Measurements from ENCODE around the gene TMEM167B.

Gene TMEM167B

DNA sequence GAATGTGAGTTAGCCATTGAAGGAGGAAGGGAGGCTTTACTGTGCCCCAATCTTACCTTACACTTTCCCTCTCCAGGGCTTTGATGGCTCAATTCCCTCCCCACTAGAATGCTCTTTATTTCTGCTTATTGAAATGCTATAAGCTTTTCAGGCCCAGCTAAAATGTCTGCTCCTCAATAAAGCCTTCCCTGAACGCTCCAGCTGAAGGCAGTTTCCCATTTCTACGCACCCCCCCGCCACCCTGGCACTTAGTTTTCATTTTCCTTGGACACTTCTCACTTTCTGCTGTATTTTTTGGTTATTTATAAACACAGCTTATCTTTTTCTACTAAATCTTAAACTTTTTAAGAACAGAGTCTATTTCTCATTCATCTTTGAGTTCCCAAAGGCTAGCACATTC lies 7.1 kb upstream of the TMEM167B start:
- no peak for DNase-seq (ENCODE audit: low spot score)

DNA sequence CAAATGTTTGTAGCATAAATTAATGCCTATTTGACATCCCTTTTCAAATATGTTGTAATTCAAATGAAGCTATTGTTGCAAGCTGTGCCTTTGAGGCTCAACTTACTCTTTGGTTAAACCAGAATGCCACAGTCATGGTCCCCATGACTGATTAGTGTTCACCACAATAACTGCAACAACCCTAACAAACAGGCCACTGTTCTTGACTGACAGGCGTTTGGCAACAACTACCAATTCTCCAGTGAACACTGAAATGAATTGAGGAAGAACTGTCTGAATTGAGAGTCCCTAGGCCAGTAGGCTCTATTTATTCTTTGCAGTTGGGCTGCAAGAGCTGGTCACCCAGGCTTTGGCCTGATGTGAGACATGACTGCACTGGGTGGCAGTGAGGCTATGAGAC lies 6.6 kb upstream of the TMEM167B start:
- DNase-seq (ENCODE audit: low spot score), result no peak

DNA sequence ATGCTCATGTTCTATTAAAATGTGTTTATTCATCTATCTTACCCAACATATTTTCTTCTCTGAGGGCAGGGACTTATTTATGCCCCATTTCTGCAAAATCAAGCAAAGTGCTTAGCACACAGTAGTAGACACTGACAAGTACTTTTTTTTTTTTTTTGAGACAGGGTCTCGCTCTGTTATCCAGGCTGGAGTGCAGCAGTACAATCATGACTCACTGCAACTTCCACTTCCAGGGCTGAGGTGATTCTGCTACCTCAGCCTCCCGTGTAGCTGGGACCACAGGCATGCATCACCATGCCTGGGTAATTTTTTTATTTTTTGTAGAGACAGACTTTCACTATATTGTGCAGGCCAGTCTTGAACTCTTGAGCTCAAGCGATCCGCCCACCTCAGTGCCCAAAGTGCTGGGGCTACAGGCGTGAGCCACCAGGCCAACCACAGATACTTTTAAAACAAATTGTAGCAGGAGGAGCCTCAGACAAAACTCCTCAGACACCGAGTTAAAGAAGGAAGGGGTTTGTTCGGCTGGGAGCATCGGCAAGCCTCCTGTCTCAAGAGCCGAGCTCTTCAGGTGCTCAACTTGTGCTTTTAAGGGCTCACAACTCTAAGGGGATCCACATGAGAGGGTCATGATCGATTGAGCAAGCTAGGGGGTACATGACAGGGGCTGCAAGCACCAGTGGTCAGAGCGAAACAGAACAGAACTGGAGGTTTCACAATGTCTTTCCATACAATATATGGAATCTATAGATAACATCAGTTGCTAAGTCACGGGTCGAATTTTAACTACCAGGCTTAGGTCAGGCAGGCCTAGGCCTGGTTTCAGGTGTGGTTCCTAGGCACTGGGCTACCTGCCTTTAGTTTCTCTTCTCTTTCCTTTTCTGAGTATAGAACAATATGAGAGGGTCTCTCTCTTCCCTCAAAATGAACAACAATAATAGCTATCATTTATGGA lies 5.7 kb upstream of the TMEM167B start:
- DNase-seq (ENCODE audit: low spot score), result no peak

DNA sequence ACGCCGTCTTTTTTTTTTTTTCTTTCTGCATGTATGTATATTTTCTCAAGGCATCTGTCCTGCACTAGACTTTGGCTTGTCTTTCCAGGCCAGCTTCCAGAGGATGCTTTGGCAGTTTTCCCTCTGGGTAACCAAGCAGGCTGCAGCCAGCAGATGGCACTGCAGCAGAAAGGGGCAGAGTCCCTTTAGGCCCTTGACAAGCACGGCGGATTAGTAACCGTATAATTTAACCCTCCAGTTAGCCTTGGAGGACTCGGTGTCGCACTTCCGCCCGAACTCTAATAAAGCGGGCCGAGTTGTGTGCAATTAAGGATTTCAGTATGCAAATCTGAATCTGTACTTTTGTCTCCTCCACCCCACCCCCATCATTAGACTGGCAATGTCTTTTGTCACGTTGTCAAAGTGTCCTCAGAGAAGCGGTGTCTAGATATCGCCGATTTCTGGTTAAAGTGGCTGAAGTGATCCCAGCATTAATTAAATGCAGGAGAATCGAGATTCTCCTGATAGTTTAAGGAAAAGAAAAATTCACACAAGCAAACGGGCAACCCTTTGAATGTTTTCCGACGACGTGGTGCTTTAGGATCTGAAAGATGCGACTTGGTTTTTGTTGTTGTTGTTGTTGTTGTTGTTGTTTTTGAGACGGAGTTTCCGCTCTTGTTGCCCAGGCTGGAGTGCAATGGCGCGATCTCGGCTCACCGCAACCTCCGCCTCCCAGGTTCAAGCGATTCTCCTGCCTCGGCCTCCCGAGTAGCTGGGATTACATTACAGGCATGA lies 1.1 kb upstream of the TMEM167B start:
- no peak for DNase-seq (ENCODE audit: low spot score)

DNA sequence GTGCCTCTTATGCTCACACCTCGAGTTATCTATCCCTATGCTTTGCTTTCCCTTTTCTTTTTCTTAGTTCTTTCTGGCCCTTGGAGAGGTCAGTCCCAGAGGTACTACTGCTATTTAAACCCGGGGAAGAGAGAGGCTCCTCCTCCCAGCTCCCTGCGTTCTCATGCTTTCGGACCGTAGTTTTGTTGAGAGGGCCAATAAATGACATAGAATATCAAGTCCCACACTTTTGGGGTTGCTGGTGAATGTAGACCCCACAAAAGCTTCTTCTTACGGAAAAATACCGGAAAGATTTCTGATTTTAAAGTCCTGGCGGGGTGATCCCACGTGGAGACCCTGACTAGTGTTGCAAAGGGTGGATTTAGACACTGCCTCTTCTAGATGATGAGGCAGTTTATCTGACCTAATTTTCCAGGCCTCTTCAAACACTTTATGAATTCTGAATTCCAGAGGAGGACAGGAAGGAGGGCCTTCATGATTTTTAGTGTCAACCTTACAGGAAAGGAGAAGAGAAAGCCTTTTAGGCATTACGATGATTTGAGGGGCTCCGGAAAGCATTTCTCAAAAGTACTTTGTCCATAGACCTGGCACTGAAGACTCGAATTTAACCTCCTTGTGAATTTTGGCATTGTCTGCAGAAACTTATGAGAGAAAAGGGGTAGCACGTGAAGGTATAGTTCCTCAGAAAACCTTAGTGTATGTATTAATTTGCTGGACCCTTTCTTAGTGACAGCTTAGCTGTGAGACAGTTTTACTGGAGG lies 694 bp downstream of the TMEM167B start:
- DNase-seq (ENCODE audit: low spot score), result peak; percentile 52

DNA sequence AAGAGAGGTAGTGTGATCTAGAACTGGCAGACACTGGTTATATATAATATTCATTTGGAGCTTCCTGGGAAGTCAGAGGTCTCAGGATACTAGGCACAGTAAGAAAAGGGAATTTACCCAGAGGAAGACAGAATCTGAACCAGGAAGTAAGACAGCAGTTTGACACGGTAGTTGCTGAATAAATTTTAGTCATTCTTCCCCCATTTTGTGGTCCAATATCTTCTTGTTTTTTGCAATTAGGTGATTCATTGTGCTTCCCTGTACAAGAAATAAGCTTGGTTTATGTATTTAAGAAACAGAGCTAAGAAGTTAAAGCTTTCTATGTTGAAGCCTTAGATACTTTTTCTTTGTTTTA lies 1.3 kb downstream of the TMEM167B start:
- no peak for DNase-seq (ENCODE audit: low spot score)

DNA sequence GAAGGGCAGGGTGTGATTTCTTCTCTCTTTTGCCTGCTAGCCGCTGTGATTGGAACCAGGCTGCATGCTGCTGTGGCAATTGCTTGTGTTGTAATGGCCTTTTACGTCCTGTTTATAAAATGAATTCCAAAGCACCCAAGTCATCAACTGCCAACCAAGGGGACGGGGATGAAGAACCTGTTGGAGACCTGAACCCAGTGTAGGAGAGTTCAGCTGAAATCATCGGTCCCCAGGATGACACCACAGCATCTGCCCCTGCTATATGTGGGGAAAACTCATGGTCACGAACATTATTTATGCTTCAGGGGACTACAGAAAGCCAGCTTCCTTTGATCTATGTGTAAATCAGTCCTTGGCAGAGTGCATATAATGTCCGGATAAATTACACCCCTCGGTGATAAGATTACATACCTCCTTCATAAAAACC lies 3.8 kb downstream of the TMEM167B start:
- DNase-seq (ENCODE audit: low spot score), result no peak

DNA sequence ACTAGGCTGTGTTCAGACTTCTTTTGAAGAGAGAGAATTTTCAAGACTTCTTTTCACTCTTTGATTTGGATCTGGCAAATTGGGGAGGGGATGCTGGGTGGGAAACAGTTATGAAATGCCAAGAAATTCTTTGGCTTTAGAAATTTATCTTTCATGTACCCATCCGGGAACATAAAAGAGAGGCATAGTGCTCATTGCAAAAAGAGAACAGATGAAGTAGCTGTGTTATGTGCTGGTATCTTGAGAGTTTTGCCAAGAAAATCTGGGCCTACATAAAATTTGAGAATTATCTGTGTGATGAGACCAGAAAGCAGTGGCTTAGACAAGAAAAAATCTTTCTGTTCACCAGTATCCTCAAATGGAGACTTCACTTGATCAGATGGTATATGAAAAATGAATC lies 4.3 kb downstream of the TMEM167B start:
- no peak for DNase-seq (ENCODE audit: low spot score)

DNA sequence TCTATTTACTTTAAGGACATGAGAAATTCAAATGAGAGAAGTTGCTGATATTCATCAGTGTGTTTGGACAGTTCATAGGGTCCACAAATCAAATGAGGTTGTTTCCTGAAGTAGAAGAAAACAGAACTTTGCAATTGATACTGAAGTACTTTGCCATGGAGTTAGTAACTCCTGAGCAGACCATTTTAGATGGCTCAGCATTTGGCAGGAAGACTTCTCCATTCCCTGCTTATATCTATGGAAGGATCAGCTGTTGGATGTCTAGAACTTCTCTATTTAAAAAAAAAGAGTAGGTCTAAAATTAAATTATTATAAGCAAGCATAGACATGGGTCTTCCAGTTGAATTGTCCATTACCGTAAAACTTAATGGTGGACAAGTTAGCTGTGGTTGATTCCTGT lies 5.1 kb downstream of the TMEM167B start:
- DNase-seq (ENCODE audit: low spot score), result no peak

DNA sequence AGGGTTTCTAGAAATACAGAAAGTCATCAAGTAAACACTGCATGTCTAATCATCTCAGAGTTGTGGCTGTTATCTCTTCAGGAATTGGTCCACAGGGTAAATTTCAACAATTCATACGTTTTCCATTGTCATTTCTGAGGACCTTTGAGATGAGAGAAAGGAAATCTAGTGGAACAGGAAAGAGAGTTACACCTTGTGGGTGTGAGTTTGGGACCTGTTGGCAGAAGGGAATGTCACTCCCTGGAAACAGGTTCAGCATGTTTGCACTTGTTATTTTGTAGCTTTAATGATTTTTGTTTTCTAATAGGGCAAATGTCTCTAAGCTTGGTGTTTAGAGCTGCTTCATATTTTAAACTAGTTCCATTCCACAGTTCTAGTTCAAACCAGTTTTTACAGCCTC lies 5.6 kb downstream of the TMEM167B start:
- no peak for DNase-seq (ENCODE audit: low spot score)

DNA sequence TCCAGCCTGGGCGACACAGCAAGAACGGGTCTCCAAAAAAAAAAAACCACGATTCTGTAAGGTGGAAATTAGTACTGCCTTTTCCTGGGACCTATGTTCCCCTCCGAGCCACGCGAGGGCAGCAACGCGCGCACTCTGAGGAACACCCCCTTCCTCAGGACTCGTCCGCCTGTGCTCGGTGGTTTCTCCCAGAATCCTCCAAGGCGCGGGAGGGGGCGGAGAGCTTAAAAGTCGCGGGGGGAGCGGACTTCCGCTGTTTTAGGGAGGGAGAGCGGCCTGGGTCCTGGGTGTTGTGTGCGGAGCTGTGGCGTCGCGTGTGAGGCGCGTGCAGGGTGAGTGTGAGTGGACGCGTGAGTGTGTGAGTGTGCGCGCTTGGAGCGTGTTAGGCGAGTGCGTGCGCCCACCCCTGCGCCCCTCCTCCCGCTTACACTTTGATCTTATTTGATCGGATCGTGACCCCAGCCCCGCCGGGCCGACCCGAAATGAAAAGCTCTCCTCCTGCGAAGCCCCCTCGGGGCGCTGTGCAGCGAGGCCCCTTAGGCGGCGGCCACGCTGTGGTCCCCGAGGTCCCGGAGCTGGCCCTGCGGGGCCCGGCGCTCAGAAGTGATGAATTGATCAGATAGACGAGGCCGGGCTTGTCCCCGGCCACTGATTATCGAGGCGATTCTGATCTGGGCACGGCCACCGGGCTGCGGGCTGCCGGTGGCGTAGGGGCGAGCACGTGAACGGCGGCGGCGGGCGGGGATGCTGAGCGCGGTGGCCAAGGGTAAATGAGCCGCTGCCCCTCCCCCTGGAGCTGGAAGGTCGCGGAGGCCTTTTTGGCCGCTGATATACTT lies 9.6 kb downstream of the TMEM167B start:
- DNase-seq (ENCODE audit: low spot score), result peak; percentile 95

DNA sequence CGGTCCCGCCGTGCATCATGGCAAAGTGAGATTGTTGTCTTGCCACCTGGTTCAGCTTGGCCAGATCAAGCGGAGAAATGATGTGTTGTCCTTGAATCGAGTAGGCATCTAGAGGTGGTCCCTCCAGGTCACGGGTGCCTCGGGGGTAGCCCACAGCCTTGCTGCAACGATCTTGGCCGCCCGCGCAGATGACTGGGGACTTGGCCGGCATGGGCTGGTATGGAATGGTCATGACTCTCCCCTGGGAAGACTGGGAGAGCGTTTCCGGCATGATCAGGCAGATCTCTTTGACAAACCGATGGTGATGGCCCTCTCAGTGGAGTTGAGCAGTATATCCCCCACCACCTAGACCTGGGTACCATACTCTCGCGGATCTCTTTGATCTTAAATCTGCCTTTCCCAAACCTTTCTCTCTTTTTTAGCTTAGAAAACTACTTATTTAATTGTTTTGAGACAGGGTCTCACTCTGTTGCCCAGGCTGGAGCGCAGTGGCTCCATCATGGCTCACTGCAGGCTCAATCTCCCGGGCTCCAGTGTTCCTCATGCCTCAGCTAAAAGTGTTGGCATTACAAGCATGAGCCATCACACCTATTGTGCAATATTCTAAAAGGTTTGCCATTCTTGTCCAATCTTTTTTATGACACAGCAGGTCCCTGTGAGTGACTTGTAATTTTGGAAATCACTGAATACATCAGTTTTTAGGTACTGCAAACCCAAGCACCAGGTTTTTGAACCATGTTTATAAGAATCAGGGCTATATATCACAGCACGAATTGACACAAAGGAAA lies 14.0 kb downstream of the TMEM167B start:
- no peak for DNase-seq (ENCODE audit: low spot score)

DNA sequence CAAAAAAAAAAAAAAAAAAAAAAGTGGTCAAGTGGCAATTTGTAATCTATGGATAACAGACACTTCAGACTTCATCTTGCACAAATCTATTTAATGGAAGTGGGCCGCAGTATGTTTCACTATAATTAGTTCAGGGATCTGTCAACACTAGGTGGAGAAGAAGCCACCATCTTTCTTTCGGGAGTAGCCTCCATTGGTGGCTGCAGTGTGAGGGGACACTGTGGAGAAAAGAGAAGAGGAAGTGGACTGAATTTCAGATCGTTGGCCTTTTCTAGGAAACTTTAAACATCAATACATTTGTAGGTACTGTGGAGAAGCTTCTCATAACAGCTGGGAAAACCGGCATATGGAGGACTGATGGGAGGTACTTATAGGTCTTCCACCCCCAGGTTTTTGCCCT lies 15.3 kb downstream of the TMEM167B start:
- DNase-seq (ENCODE audit: low spot score), result no peak

DNA sequence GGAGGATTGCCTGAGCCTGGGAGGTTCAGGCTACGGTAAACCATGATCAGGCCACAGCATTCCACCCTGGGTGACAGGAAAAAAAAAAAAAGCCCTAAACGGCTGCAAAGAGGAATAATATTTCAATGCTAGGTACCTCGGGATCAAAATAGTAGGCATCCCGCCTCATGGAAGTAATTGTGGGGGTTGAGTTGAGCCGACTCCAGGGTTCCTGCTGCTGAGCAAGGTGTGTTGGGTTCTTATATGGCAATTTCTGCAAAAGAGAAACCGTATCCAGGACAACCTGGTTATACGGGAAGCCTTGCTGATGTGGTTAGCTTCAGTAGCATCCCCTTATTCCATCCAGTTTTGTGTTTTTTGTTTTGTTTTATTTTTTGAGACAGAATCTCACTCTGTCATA lies 17.2 kb downstream of the TMEM167B start:
- no peak for DNase-seq (ENCODE audit: low spot score)

DNA sequence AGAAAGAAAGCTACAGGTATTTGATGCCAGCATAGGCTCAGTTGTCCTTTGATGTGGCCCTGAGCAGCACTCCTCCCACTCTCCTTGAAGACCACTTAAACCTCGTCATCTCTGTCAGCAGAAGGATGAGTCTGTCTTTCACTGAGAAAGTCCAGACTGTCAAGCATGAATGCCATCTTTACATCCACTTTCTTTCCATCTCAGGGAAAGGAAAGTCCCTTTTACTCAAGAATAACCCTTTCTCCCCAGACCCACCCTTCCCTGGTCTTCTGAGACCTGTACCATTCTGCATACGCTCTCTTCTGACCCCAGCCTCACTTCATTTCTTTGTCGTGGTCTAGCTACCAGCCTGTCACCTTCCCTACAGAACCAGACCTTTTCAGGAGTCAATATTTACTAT lies 19.3 kb downstream of the TMEM167B start:
- peak; percentile 59 for DNase-seq (ENCODE audit: low spot score)

DNA sequence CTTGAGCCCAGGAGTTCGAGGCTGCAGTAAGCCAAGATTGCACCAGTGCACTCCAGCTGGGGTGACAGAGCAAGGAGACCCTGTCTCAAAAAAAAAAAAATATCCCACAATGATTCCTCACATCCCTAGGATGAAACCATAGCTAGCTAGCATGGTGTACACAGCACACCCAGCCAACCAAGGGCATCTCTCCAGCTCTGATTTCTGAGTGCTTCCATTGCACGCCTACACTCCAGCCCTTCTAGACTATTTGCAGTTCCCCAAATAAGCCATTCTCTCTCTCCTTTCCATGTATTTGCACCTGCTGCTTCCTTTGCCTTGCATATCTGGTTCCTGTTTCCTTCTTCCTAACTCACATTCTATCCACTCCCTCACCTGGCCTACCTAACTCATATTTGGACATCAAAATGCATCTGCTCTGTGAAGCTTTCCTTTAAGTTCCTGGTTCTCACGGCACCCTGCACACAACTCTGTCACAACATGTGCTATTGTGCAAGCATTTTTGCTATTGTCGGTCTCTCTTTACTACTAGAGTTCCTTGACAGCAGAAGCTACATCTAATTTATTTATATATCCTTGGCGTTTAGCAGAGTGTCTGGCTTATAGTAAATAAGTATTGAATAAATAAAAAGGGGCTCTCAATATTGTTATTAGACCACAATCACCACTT lies 21.0 kb downstream of the TMEM167B start:
- no peak for DNase-seq (ENCODE audit: low spot score)

DNA sequence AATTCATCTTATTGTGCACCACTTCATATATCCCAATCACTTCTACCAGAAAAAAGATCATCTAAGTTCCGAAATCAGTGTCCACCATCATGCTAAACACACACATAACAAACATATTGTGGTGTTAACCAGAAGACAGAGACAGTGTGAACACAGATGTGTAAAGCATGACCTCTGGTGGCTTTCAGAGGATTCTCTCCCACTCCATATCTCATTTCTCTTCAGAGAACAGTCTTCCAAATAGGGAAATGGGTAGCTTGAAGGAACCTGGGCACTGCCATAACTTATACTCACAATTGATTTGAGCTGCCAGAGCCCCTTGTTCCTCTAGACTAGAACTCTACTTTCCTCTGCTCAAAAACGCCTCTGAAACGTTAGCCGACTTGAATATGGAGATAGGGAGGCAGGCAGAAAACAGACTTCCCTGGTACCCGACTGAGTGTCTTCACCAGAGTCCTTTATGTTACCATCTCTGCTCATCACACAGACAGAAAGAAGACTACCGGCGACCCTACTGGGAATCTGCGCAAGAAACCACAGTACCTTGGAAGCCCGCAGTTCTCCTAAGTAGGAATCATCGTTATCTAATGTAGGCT lies 21.6 kb downstream of the TMEM167B start:
- peak; percentile 67 for DNase-seq (ENCODE audit: low spot score)

DNA sequence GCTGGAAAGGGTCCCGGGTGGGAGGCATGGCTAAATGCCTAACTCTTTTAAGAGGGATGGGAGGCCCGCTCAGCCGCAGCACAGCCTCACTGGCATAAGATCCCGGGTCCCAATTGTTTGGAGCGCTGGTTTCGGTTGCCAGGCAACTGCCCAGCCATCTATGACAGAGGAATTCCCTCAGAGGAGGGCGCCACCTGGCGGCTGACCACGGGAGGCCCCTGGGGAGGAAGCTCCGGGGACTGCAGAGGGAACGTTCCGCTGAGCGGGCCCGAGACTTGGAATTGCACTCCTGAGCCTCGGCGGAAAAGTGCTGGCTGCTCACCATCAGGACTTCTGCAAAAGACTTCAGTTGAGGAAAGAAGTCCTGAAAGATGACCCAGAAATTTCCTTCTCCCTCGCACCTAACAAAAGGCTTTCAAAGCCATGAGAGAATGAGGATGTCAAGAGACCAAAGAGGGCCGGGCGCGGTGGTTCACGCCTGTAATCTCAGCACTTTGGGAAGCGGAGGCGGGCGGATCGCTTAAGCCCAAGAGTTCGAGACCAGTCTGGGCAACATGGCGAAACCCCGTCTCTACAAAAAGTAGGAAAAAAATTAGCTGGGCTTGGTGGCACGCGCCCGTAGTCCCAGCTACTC lies 22.2 kb downstream of the TMEM167B start:
- peak; percentile 68 for DNase-seq (ENCODE audit: low spot score)

DNA sequence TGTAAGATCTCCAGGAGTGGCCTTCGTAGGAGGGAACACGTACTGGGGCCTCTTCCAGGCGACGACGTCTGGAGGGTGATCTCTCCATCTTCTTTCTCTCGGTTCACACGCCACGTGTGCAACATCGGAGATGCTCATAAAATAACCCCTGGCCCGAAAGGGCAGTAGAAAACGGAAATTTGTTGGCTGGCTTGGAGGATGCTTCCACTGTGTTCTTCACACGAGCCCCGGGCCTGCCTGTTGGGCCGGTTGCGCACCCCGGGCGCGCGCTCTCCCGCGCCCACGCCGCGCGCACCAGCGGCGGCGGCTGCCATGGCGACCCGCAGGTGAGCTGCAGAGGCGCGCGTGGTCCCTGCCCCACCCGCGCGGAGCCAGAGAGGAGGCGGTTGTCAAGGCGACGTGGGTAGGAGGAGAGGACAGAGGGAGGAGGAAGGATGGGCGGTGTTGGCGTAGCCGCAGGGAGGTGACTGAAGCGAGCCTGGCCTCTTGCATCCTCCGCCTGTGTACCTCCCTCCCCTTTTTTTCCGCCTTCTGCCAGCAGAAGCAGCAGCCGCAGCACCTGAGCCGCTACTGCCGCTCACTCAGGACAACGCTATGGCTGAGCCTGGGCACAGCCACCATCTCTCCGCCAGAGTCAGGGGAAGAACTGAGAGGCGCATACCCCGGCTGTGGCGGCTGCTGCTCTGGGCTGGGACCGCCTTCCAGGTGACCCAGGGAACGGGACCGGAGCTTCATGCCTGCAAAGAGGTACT lies 23.2 kb downstream of the TMEM167B start, which contains the start of gene ELAPOR1:
TSS of gene ELAPOR1 (plus strand) at position 526 of the 752 bp plus-strand sequence. CDS start at position 595, 69 bp downstream.
- peak; percentile 66 for DNase-seq (ENCODE audit: low spot score)

Measured in SW480 (cell line).